H1 (cell line): ENCODE results near the gene OXCT2. TPM values are rescaled to one million over a fixed set of nuclear protein-coding genes. Genes with fewer than 3 reads are reported as not detected.

Experiments used
- CTCF ChIA-PET: fragments of 300-600 bp; sonication (Branson Sonifier 250); formaldehyde crosslinking; loops from one replicate; lab custom pipeline; 2021; ENCODE audit not compliant: partially characterized antibody; lab: Charles Lee
- POLR2A ChIA-PET: fragments of 300-600 bp; sonication (Branson Sonifier 250); formaldehyde crosslinking; loops from one replicate; lab custom pipeline; 2021; ENCODE audit warnings: inconsistent platforms; ENCODE audit not compliant: partially characterized antibody; lab: Charles Lee
- DNase-seq, 2 experiments: peaks; one replicate each; pipeline versions ENCODE4 v3.0.0 to v3.0.0-alpha.2; 2010 to 2022; ENCODE audit warnings: low spot score in 2 of 2, low read depth in 1 of 2, mixed read lengths in 1 of 2
- FAIRE-seq: peaks from 2 replicates; lab custom pipeline; 2011; peaks lifted over from hg19 to GRCh38; lab: Jason Lieb, UNC
- H2AFZ ChIP-seq: 2 replicates; pipeline ENCODE4 v1.8.1; 2012; ENCODE audit warnings: low read length, inconsistent platforms
- H2AK5ac ChIP-seq: 2 replicates; pipeline ENCODE4 v1.6.1; 2013; ENCODE audit warnings: low read depth, low read length
- H2BK120ac ChIP-seq: replicated peaks from 2 replicates; pipeline ENCODE3; 2013; ENCODE audit warnings: low read depth, low read length, inconsistent platforms
- H2BK12ac ChIP-seq: 2 replicates; pipeline ENCODE4 v1.6.1; 2013; ENCODE audit warnings: low read depth, low read length
- H2BK15ac ChIP-seq: 2 replicates; pipeline ENCODE4 v1.6.1; 2013; ENCODE audit warnings: low read length
- H2BK20ac ChIP-seq: 2 replicates; pipeline ENCODE4 v1.6.1; 2013; ENCODE audit warnings: low read length
- H2BK5ac ChIP-seq: 2 replicates; pipeline ENCODE4 v1.6.1; 2013; ENCODE audit warnings: low read depth, low read length
- H3K14ac ChIP-seq: 2 replicates; pipeline ENCODE4 v1.6.1; 2013; ENCODE audit warnings: inconsistent platforms; ENCODE audit not compliant: insufficient read length
- H3K18ac ChIP-seq: 2 replicates; pipeline ENCODE4 v1.6.1; 2013; ENCODE audit warnings: low read length; ENCODE audit errors: extremely low read depth
- H3K23ac ChIP-seq: 2 replicates; pipeline ENCODE4 v1.6.1; 2013; ENCODE audit warnings: inconsistent platforms; ENCODE audit not compliant: insufficient read length
- H3K23me2 ChIP-seq: 2 replicates; pipeline ENCODE4 v1.6.1; 2013; ENCODE audit warnings: low read depth, low read length
- H3K27ac ChIP-seq: 2 replicates; pipeline ENCODE4 v1.6.1; 2011; ENCODE audit warnings: low read depth, low read length, inconsistent platforms
- H3K27me3 ChIP-seq, 4 experiments: replicated peaks in 1 of 4; 1 replicate in 1 of 4; 2 replicates in 3 of 4; pipeline versions ENCODE4 v1.6.1 to v1.8.1; 2011 to 2013; ENCODE audit warnings: low read length in 3 of 4, mild to moderate bottlenecking in 3 of 4, inconsistent platforms in 2 of 4, mixed read lengths in 2 of 4, moderate library complexity in 1 of 4; ENCODE audit not compliant: control insufficient read depth in 3 of 4, insufficient read depth in 3 of 4; ENCODE audit errors: extremely low read depth in 1 of 4
- H3K36me3 ChIP-seq, 4 experiments: 2 replicates each; pipeline versions ENCODE4 v1.6.1 to v1.8.1; 2011 to 2013; ENCODE audit warnings: mild to moderate bottlenecking in 4 of 4, low read length in 3 of 4, moderate library complexity in 2 of 4, control low read depth in 1 of 4, inconsistent platforms in 1 of 4; ENCODE audit not compliant: insufficient read depth in 4 of 4, control insufficient read depth in 2 of 4
- H3K4ac ChIP-seq: replicated peaks from 2 replicates; pipeline ENCODE3; 2013; ENCODE audit warnings: low read length, low read depth, mixed read lengths, inconsistent platforms; ENCODE audit not compliant: insufficient read length
- H3K4me1 ChIP-seq, 4 experiments: replicated peaks in 1 of 4; 1 replicate in 1 of 4; 2 replicates in 3 of 4; pipeline versions ENCODE4 v1.6.1 to v1.8.1; 2011 to 2013; ENCODE audit warnings: low read length in 3 of 4, inconsistent platforms in 2 of 4, mixed read lengths in 1 of 4; ENCODE audit not compliant: insufficient read depth in 4 of 4, control insufficient read depth in 3 of 4
- H3K4me2 ChIP-seq, 2 experiments: 2 replicates each; pipeline versions ENCODE4 v1.6.1 to v1.8.1; 2011 to 2013; ENCODE audit warnings: low read depth in 2 of 2, low read length in 2 of 2, control low read depth in 1 of 2, inconsistent platforms in 1 of 2, mild to moderate bottlenecking in 1 of 2; ENCODE audit not compliant: insufficient read depth in 1 of 2
- H3K4me3 ChIP-seq, 4 experiments: fragments of 200-600, 300-600 bp in 1 of 4; sonication (generic), shearing (Covaris generic), sonication (Bioruptor Twin) in 1 of 4; 2 replicates each; pipeline versions ENCODE4 v1.5.1 to v1.8.1; 2011 to 2016; ENCODE audit warnings: low read length in 4 of 4, low read depth in 3 of 4, control low read depth in 2 of 4, inconsistent platforms in 2 of 4, mild to moderate bottlenecking in 2 of 4, mixed read lengths in 1 of 4, moderate library complexity in 1 of 4; ENCODE audit not compliant: insufficient read depth in 2 of 4; ENCODE audit errors: extremely low read depth in 1 of 4
- H3K56ac ChIP-seq: replicated peaks from 2 replicates; pipeline ENCODE3; 2013; ENCODE audit warnings: low read depth, mild to moderate bottlenecking, mixed read lengths, low read length, inconsistent platforms; ENCODE audit not compliant: insufficient read length
- H3K79me1 ChIP-seq: 2 replicates; pipeline ENCODE4 v1.6.1; 2013; ENCODE audit warnings: low read depth, low read length, control low read depth
- H3K79me2 ChIP-seq, 2 experiments: 2 replicates each; pipeline versions ENCODE4 v1.6.1 to v1.8.1; 2012 to 2013; ENCODE audit warnings: low read length in 2 of 2, mild to moderate bottlenecking in 2 of 2, inconsistent platforms in 1 of 2; ENCODE audit not compliant: insufficient read depth in 2 of 2, control insufficient read depth in 1 of 2
- H3K9ac ChIP-seq, 4 experiments: replicated peaks in 1 of 4; 1 replicate in 1 of 4; 2 replicates in 3 of 4; pipeline versions ENCODE4 v1.6.1 to v1.8.1; 2011 to 2013; ENCODE audit warnings: low read depth in 3 of 4, low read length in 3 of 4, control low read depth in 2 of 4, mild to moderate bottlenecking in 2 of 4, moderate library complexity in 2 of 4, inconsistent platforms in 1 of 4; ENCODE audit errors: extremely low read depth in 1 of 4
- H3K9me3 ChIP-seq, 2 experiments: 2 replicates each; pipeline versions ENCODE4 v1.6.1 to v1.8.1; 2012 to 2013; ENCODE audit warnings: mild to moderate bottlenecking in 2 of 2, moderate library complexity in 2 of 2, control low read depth in 1 of 2, inconsistent platforms in 1 of 2, low read depth in 1 of 2, low read length in 1 of 2, mixed read lengths in 1 of 2; ENCODE audit not compliant: insufficient read depth in 2 of 2
- H4K20me1 ChIP-seq, 2 experiments: replicated peaks in 1 of 2; 2 replicates each; pipeline versions ENCODE3 to v1.8.1; 2011 to 2013; ENCODE audit warnings: inconsistent platforms in 2 of 2, low read length in 2 of 2, mild to moderate bottlenecking in 1 of 2; ENCODE audit not compliant: insufficient read depth in 2 of 2, control insufficient read depth in 1 of 2
- H4K5ac ChIP-seq: 2 replicates; pipeline ENCODE4 v1.6.1; 2013; ENCODE audit warnings: low read length, low read depth, mixed read lengths, inconsistent platforms; ENCODE audit not compliant: insufficient read length
- H4K8ac ChIP-seq: 2 replicates; pipeline ENCODE4 v1.8.0; 2013; ENCODE audit warnings: mild to moderate bottlenecking, moderate library complexity, low read length, inconsistent platforms; ENCODE audit not compliant: insufficient read depth; ENCODE audit errors: extremely low read depth
- H4K91ac ChIP-seq: replicated peaks from 2 replicates; pipeline ENCODE3; 2013; ENCODE audit warnings: low read length, mixed read lengths, inconsistent platforms; ENCODE audit not compliant: insufficient read length
- CHD2 ChIP-seq: IDR thresholded peaks from 2 replicates; pipeline ENCODE4 v1.6.1; 2012; ENCODE audit warnings: low read length, improper control_type of control experiment
- GTF2F1 ChIP-seq: IDR thresholded peaks from 2 replicates; pipeline ENCODE4 v1.6.1; 2012; ENCODE audit warnings: low read depth, low read length, improper control_type of control experiment, borderline replicate concordance
- HDAC2 ChIP-seq, 2 experiments: fragments of 300-600 bp in 1 of 2; sonication (generic) in 1 of 2; IDR thresholded peaks; 2 replicates each; pipeline ENCODE4 v1.6.1; 2011 to 2012; ENCODE audit warnings: low read depth in 2 of 2, low read length in 2 of 2, mild to moderate bottlenecking in 2 of 2, moderate library complexity in 2 of 2, borderline replicate concordance in 1 of 2, inconsistent platforms in 1 of 2
- PHF8 ChIP-seq: fragments of 200-600 bp; sonication (generic); conservative IDR thresholded peaks from 2 replicates; pipeline ENCODE4 v1.7.1; 2012; ENCODE audit warnings: low read depth, mild to moderate bottlenecking, inconsistent platforms, low read length, moderate library complexity
- SP2 ChIP-seq: IDR thresholded peaks from 2 replicates; pipeline ENCODE4 v1.6.1; 2012; ENCODE audit warnings: mild to moderate bottlenecking, low read length, inconsistent platforms
- TCF12 ChIP-seq: IDR thresholded peaks from 2 replicates; pipeline ENCODE4 v1.6.1; 2011; ENCODE audit warnings: low read depth, mild to moderate bottlenecking, low read length
- WGBS, 2 experiments: shearing (Covaris generic) in 1 of 2; methylation state at CpG; one replicate each; pipeline versions ENCODE4 v1.1.6 to v1.1.7; 2013 to 2015; ENCODE audit warnings: low lambda C conversion rate in 2 of 2, mixed read lengths in 2 of 2, inconsistent platforms in 1 of 2, low coverage in 1 of 2, missing lambda C conversion rate in 1 of 2; ENCODE audit not compliant: insufficient replicate concordance in 2 of 2, insufficient coverage in 1 of 2, insufficient read length in 1 of 2; ENCODE audit errors: extremely low coverage in 1 of 2, missing lambda C conversion rate in 1 of 2; 5-methylcytosine and 5-hydroxymethylcytosine counted together
- polyA plus RNA-seq, 7 experiments: library from polyadenylated mRNA; depleted of rRNA in 3 of 7; stranded (reverse) in 5 of 7; unstranded in 2 of 7; fragments of >200 nt in 5 of 7; fragments of 200-250 nt in 2 of 7; gene quantifications; 1 replicate in 5 of 7; 2 replicates in 1 of 7; 4 replicates in 1 of 7; pipeline versions ENCODE4 v1.2.1 to v1.2.3, GENCODE V29; 2011 to 2013; ENCODE audit warnings: missing spikeins in 2 of 7, mixed read lengths in 2 of 7
- total RNA-seq: library from RNA; stranded (reverse); fragmentation: NEBNext Ultra II Directional; extraction: Animal tissue kit (Norgen Biotek cat#: 25700); gene quantifications from 2 replicates; pipeline ENCODE4 v1.2.1, GENCODE V29; 2021
- TF ChIP-seq, protein P1 (sequence below), 3 experiments: IDR thresholded peaks; 1 replicate in 2 of 3; 2 replicates in 1 of 3; pipeline versions ENCODE4 v1.5.1 to v1.6.1; 2011; ENCODE audit warnings: low read length in 3 of 3, mild to moderate bottlenecking in 3 of 3, inconsistent platforms in 2 of 3, low read depth in 1 of 3, moderate library complexity in 1 of 3; ENCODE audit not compliant: insufficient read depth in 1 of 3; ENCODE audit errors: control extremely low read depth in 1 of 3
- TF ChIP-seq, protein P2 (sequence below): IDR thresholded peaks from 2 replicates; pipeline ENCODE4 v1.6.1; 2011; ENCODE audit warnings: low read length, improper control_type of control experiment

Gene OXCT2
- total and polyA plus RNA-seq, 2 of the 8 experiments (the other 6 are each of a cell fraction or from before 2014, with no cell fraction given), result 2.6 to 2.9 TPM

DNA sequence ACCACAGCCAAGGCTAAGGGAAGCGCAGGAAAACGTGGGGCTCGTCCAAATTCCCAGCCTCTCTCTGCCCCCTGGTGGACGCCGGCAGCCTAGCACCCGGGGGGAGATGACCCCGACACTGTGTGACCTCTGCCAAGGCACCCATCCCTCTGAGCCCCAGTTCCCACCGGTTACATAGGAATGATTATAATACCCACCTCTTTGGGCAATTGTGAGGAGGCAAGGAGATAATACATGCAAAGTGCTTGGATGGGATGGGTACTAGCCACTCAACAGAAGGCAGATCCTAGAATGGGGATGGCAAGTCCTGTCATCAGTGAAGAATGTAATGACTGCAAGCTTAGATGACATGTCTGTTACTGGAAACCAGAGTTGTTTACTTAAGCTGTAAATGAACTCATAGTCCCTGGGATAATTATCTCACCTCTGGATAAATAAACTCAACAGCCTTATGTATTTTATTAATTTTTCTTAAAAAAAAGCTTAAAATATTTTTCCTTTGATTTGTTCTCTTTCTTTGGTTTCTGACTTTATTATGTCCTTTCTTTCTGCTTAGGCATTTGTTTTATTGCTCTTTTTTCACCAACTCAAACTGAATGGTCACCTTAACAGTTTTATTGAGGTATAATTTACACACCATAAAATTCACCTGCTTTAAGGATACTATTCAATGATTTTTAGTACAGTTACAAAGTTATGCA is 28.8 kb upstream of the OXCT2 start:
- H2BK120ac ChIP-seq, result no peak overlapping the region
- no peaks in the 10 kb centered on the region for H3K36me3 ChIP-seq
- POLR2A ChIA-PET, result interaction anchor here (1.3 to 1.7 kb wide), 2 partner anchors 11 to 98 kb away, joined by 3 to 5 read pairs; partner anchors contain the start of gene BMP8B
- peaks cover 0 to 3% (median 0%) of the 10 kb centered on the region in 4 experiments; a peak in 2 of 7 replicates for H3K4me1 ChIP-seq
- no peak overlapping the region for H2AK5ac ChIP-seq
- H3K4me3 ChIP-seq, result no peak overlapping the region
- H2BK12ac ChIP-seq, result no peak overlapping the region
- H3K23me2 ChIP-seq, result no peaks in the 10 kb centered on the region
- no peak overlapping the region for H3K9ac ChIP-seq
- H4K8ac ChIP-seq, result no peak overlapping the region
- H3K56ac ChIP-seq, result no peak overlapping the region
- H2BK5ac ChIP-seq, result no peak overlapping the region
- H3K14ac ChIP-seq, result no peak overlapping the region
- no peak overlapping the region for H3K27ac ChIP-seq
- no peaks in the 10 kb centered on the region for H3K79me2 ChIP-seq
- H3K79me1 ChIP-seq, result no peaks in the 10 kb centered on the region
- no peak overlapping the region for H3K4me2 ChIP-seq
- no peak overlapping the region for H3K23ac ChIP-seq
- H4K91ac ChIP-seq, result no peak overlapping the region
- no peak overlapping the region for H3K4ac ChIP-seq
- H2BK15ac ChIP-seq, result no peak overlapping the region
- no peak for FAIRE-seq
- 9% methylated on average over 8 of the region's 8 CpGs; no CpG with 5 or more reads in 1 of the 2 experiments for WGBS, 2 experiments
- no peaks in the 10 kb centered on the region; a peak in 1 of 7 replicates for H3K27me3 ChIP-seq
- H2AFZ ChIP-seq, result no peak overlapping the region
- no peak overlapping the region for H2BK20ac ChIP-seq
- no peak overlapping the region for H4K5ac ChIP-seq
- no peaks in the 10 kb centered on the region for H3K9me3 ChIP-seq
- no peak overlapping the region for H3K18ac ChIP-seq
- H4K20me1 ChIP-seq, result no peaks in the 10 kb centered on the region
- peak in 1 of 2 experiments; percentile 98 for DNase-seq
- CTCF ChIA-PET, result interaction anchor here (0.7 to 4.9 kb wide), 34 partner anchors 10 to 246 kb away, joined by 3 to 22 read pairs (median 4); partner anchors contain the start of genes BMP8B, HPCAL4 and NT5C1A
- TF ChIP-seq TCF12 (no peak), GTF2F1 (no peak), PHF8 (no peak), SP2 (no peak), HDAC2 (IDR thresholded peaks at IDR 0.05; ENCODE audit: borderline replicate concordance in 1 of 2, low read depth in 2 of 2, low read length in 2 of 2) (no peak), CHD2 (no peak)
- TF ChIP-seq, protein P1, sequence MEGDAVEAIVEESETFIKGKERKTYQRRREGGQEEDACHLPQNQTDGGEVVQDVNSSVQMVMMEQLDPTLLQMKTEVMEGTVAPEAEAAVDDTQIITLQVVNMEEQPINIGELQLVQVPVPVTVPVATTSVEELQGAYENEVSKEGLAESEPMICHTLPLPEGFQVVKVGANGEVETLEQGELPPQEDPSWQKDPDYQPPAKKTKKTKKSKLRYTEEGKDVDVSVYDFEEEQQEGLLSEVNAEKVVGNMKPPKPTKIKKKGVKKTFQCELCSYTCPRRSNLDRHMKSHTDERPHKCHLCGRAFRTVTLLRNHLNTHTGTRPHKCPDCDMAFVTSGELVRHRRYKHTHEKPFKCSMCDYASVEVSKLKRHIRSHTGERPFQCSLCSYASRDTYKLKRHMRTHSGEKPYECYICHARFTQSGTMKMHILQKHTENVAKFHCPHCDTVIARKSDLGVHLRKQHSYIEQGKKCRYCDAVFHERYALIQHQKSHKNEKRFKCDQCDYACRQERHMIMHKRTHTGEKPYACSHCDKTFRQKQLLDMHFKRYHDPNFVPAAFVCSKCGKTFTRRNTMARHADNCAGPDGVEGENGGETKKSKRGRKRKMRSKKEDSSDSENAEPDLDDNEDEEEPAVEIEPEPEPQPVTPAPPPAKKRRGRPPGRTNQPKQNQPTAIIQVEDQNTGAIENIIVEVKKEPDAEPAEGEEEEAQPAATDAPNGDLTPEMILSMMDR (IDR thresholded peaks at IDR 0.05; ENCODE audit: control extremely low read depth in 1 of 3, insufficient read depth in 1 of 3, low read depth in 1 of 3, low read length in 3 of 3), result peak; percentile 73 to 85 (median 78)
- TF ChIP-seq, protein P2, sequence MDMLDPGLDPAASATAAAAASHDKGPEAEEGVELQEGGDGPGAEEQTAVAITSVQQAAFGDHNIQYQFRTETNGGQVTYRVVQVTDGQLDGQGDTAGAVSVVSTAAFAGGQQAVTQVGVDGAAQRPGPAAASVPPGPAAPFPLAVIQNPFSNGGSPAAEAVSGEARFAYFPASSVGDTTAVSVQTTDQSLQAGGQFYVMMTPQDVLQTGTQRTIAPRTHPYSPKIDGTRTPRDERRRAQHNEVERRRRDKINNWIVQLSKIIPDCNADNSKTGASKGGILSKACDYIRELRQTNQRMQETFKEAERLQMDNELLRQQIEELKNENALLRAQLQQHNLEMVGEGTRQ, result no peak
